Psoas muscle (tissue), 8 donors: ENCODE measurements around the gene ODAD4. TPM values are rescaled to one million over a fixed set of nuclear protein-coding genes. Genes with fewer than 3 reads are reported as not detected.

ENCODE experiments used
- ATAC-seq, 4 donors: fragments of 200-7000 bp; cut with Tn5 transposase; one replicate each; pipeline ENCODE4 v1.9.1; 2020; ENCODE audit warnings: moderate library complexity in 3 of 4, mild to moderate bottlenecking in 2 of 4
- DNase-seq, 2 donors: peaks; one replicate each; pipeline ENCODE4 v3.0.0-alpha.2; 2020
- H3K27ac ChIP-seq: fragments of 200-600 bp; one replicate; pipeline ENCODE4 v1.8.0; 2022
- H3K27me3 ChIP-seq, 3 donors: fragments of 200-600 bp in 1 of 3; one replicate each; pipeline versions ENCODE4 v1.6.1 to v1.8.0; 2013 to 2022; ENCODE audit warnings: low read length in 2 of 3, mild to moderate bottlenecking in 2 of 3, moderate library complexity in 1 of 3; ENCODE audit not compliant: insufficient read depth in 3 of 3
- H3K36me3 ChIP-seq, 2 donors: fragments of 200-600 bp in 1 of 2; one replicate each; pipeline versions ENCODE4 v1.6.1 to v1.8.0; 2013 to 2022; ENCODE audit warnings: low read depth in 1 of 2, mild to moderate bottlenecking in 1 of 2, moderate library complexity in 1 of 2; ENCODE audit not compliant: insufficient read depth in 1 of 2
- H3K4me1 ChIP-seq: fragments of 200-600 bp; one replicate; pipeline ENCODE4 v1.8.0; 2022
- H3K4me3 ChIP-seq: fragments of 200-600 bp; one replicate; pipeline ENCODE4 v1.8.0; 2022; ENCODE audit warnings: mild to moderate bottlenecking
- H3K9me3 ChIP-seq: fragments of 200-600 bp; one replicate; pipeline ENCODE4 v1.8.0; 2022
- WGBS, 3 donors: extraction: QIAGEN DNeasy Blood & Tissue Kit; methylation state at CpG; one replicate each; pipeline versions ENCODE4 v1.1.6 to v1.1.7; 2013; 5-methylcytosine and 5-hydroxymethylcytosine counted together
- intact Hi-C, 2 donors: fragments of 100-400 bp; cut with DNase I; formaldehyde crosslinking; loops; one replicate each; pipeline versions ENCODE4 v1.11.0 to v1.14.2; 2022
- polyA plus RNA-seq, 3 donors: library from polyadenylated mRNA; stranded (reverse); fragments of 200-250 nt; gene quantifications; one replicate each; pipeline ENCODE4 v1.2.3, GENCODE V29; 2013
- total RNA-seq, 4 donors: library from RNA; stranded (reverse); fragmentation: NEBNext Ultra II Directional in 2 of 4; extraction: Animal tissue kit (Norgen Biotek cat#: 25700) in 2 of 4; gene quantifications; one replicate each; pipeline versions ENCODE4 v1.2.1 to v1.2.4, GENCODE V29; 2021 to 2023
- TF ChIP-seq, protein P1 (sequence below): fragments of 200-600 bp; IDR thresholded peaks from one replicate; pipeline ENCODE4 v1.8.0; 2022; ENCODE audit warnings: antibody characterized with exemption
- donor health status: healthy with polysubstance abuse.
- donor health status: DM: no; HTN: no; CAD: no; lungs with moderate emphysema.
- donor health status: Bipolar disorder and iron deficiency.
- donor health status: healthy.
- donor health status: DM: yes; HTN: yes; CAD: no.
- donor health status: DM: no; HTN: no; CAD: no.
- donor health status: DM: no; HTN: no; CAD: no.
- donor health status: DM: yes; HTN: yes; CAD: no.

Gene ODAD4
- total and polyA plus RNA-seq, 7 donors: 0.17 to 0.99 (median 0.32) TPM; not detected in 2

DNA sequence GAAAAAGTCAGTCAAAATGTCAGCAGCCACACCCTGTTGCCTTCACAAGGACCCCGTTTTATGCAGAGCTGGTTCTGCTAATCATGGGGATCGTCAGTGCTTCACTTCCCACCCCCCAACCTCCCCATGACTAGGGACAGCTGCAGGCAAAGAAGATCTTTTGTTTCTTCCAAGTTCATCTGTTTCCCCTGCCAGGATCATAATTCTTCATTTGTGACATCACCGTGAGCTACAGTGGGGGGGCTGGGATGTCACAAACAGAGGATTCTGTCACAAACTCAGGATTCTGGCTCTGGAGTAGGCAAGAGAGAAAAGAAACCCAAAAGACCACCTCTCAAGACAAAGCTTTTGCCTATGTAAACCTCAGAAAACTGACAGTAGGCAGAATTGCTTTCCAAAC lies 62.2 kb downstream of the ODAD4 start:
- peaks cover 20 to 100% of the 10 kb centered on the region in 2 donors for H3K36me3 ChIP-seq
- no peaks in the 10 kb centered on the region for H3K9me3 ChIP-seq
- ATAC-seq (peak in 2 of 4 donors; percentile 43 to 59), DNase-seq (no peak)
- peak overlapping the region; percentile 46 for H3K27ac ChIP-seq
- H3K27me3 ChIP-seq: no peaks in the 10 kb centered on the region
- 23 to 33% (median 23%) methylated on average over 3 of the region's 3 CpGs for WGBS, 3 donors
- TF ChIP-seq, protein P1, sequence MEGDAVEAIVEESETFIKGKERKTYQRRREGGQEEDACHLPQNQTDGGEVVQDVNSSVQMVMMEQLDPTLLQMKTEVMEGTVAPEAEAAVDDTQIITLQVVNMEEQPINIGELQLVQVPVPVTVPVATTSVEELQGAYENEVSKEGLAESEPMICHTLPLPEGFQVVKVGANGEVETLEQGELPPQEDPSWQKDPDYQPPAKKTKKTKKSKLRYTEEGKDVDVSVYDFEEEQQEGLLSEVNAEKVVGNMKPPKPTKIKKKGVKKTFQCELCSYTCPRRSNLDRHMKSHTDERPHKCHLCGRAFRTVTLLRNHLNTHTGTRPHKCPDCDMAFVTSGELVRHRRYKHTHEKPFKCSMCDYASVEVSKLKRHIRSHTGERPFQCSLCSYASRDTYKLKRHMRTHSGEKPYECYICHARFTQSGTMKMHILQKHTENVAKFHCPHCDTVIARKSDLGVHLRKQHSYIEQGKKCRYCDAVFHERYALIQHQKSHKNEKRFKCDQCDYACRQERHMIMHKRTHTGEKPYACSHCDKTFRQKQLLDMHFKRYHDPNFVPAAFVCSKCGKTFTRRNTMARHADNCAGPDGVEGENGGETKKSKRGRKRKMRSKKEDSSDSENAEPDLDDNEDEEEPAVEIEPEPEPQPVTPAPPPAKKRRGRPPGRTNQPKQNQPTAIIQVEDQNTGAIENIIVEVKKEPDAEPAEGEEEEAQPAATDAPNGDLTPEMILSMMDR: no peak
- intact Hi-C loops: no loop called here
- peaks cover 7% of the 10 kb centered on the region for H3K4me1 ChIP-seq
- no peak overlapping the region for H3K4me3 ChIP-seq

DNA sequence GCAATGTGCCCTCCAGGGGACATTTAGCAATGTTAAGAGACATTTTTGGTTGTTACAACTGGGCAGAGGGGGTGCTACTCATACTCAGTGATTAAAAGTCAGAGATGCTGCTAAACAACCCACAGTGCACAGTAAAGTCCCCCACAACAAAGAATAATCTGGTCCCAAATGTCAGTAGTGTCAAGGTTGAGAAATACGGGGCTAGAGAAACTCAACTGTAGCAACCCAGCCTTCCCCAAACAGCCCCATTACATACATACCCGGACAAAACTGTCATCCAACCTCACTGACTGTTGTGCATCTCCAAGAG lies 66.4 kb downstream of the ODAD4 start:
- ATAC-seq (no peak), DNase-seq (no peak)
- H3K4me3 ChIP-seq: no peak overlapping the region
- intact Hi-C loops: no loop called here
- peaks cover 7 to 98% of the 10 kb centered on the region in 2 donors for H3K36me3 ChIP-seq
- no peaks in the 10 kb centered on the region for H3K9me3 ChIP-seq
- H3K27ac ChIP-seq: no peak overlapping the region
- peaks cover 14% of the 10 kb centered on the region for H3K4me1 ChIP-seq
- H3K27me3 ChIP-seq: no peaks in the 10 kb centered on the region
- WGBS, 3 donors: 94 to 96% (median 94%) methylated on average over 2 of the region's 2 CpGs
- TF ChIP-seq, protein P1: no peak

DNA sequence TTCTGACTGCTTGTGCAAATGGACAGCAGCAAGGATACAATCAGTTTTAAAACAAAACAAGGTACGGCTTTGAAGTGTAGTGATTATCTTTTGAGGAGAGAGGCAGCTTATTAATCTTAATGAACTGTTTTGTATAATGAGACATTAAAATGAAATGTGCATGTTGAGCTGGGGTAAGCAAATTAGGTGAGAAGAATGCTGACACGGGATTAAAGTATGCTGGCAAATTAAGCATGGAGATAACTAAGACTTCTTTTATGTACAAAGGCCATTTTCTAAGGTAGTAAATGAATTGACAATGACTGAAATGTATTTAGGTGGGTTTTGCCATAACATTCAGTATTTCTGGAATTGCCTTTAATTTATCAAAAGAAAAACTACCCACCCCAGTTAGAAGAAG lies 68.1 kb downstream of the ODAD4 start:
- peaks cover 9 to 97% of the 10 kb centered on the region in 2 donors for H3K36me3 ChIP-seq
- 27 to 40% (median 28%) methylated on average over 2 of the region's 2 CpGs for WGBS, 3 donors
- DNase-seq (no peak), ATAC-seq (no peak)
- TF ChIP-seq, protein P1: no peak
- no peaks in the 10 kb centered on the region for H3K27me3 ChIP-seq
- no peak overlapping the region for H3K4me3 ChIP-seq
- no peaks in the 10 kb centered on the region for H3K9me3 ChIP-seq
- intact Hi-C loops: no loop called here
- peaks cover 24% of the 10 kb centered on the region for H3K4me1 ChIP-seq
- H3K27ac ChIP-seq: no peak overlapping the region

DNA sequence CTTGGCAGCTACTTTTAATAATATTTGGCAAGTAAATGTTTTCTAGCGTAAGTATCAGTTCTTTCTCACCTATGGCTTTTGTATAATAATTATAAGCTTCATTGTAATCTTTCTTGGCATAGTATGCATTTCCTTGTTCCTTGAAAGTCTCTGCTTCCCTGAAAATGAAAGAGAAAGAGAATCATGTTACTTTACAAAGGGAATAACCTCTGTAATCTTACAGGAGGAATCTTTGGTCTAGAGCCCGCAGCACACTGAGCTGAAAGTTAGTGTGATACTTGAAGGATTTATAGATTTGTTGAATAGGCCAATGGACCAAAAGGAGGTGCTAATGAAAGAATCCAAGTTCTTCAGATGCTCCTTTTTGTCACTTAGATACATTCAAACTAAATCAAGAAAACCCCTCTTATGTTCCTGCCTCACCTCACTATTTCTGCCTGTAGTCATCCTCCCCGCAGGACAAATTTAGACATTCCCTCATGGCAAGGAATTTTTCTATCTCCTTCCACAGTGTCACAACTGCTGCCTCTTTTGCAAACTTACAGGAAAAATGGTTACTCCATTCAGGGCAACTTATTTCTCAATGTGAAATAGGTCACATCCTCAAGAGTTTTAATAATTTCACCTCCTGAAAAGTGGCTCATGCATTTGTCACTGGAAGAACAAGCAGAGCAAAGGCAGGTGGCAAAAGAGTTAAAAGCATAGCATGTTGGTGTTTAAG lies 70.2 kb downstream of the ODAD4 start:
- DNase-seq (no peak), ATAC-seq (peak; percentile 42 to 66 (median 56))
- Histone ChIP-seq H3K4me3 (no peak overlapping the region), H3K27ac (peak overlapping the region; percentile 14), H3K27me3 (no peaks in the 10 kb centered on the region), H3K9me3 (no peaks in the 10 kb centered on the region), H3K4me1 (peaks cover 43% of the 10 kb centered on the region), H3K36me3 (peaks cover 5 to 76% of the 10 kb centered on the region in 2 donors)
- intact Hi-C loops: no loop called here
- TF ChIP-seq, protein P1: no peak
- WGBS, 3 donors: 79 to 87% (median 85%) methylated on average over 3 of the region's 3 CpGs

DNA sequence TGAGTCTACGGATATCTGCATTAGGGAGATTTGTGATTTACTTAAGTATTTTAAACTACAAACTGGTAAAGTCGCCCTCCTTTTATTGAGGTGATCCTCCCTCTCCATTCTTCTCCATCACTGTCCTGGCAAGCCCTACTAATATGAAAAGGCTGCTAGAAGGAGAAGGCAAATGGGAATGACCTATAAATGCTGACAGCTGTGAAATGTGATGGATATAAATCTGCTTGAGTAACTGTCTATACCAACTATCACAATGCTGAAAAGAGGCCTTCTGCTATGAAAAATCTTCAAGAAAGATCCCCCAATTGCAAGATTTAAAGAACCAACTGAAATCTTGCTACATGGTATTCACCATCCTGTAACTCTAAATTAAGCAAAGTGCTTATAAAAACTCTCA lies 71.3 kb downstream of the ODAD4 start:
- Histone ChIP-seq H3K4me3 (no peak overlapping the region), H3K27ac (no peak overlapping the region), H3K27me3 (no peaks in the 10 kb centered on the region), H3K4me1 (peaks cover 50% of the 10 kb centered on the region), H3K36me3 (peaks cover 4 to 65% of the 10 kb centered on the region in 2 donors), H3K9me3 (no peaks in the 10 kb centered on the region)
- intact Hi-C loops: no loop called here
- TF ChIP-seq, protein P1: no peak
- ATAC-seq (no peak), DNase-seq (no peak)
- 91 to 94% (median 94%) methylated on average over 2 of the region's 2 CpGs for WGBS, 3 donors
